Uterus (tissue), 2 donors: ENCODE measurements around the gene HBP1.

Experiments used
- POLR2A ChIP-seq, 2 donors: fragments of 450-650 bp; IDR thresholded peaks; one replicate each; pipeline ENCODE4 v1.6.1; 2016; ENCODE audit warnings: antibody characterized with exemption in 2 of 2, mild to moderate bottlenecking in 1 of 2, moderate library complexity in 1 of 2
- TF ChIP-seq, protein P1 (sequence below), 4 experiments: fragments of 200-600 bp in 2 of 4; fragments of 450-650 bp in 2 of 4; sonication (generic) in 2 of 4; IDR thresholded peaks; one replicate each; pipeline ENCODE4 v1.5.1; 2016 to 2019; ENCODE audit warnings: antibody characterized with exemption in 4 of 4, mild to moderate bottlenecking in 2 of 4, moderate library complexity in 1 of 4

DNA sequence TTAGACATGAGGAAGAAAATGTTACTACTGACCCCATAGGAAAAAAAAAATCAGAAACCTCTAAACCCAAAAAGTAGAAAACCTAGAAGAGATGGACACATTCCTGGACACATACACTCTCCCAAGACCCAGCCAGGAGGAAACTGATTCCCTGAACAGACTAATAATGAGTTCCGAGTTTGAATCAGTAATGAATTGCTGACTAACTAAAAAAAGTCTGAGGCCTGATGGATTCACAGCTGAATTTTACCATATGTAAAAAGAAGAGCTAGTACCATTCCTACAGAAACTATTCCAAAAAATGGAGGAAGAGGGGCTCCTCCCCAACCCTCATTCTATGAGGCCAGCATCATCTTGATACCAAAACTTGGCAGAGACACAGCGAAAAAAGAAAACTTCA lies 75.8 kb downstream of the HBP1 start:
- TF ChIP-seq, protein P1, sequence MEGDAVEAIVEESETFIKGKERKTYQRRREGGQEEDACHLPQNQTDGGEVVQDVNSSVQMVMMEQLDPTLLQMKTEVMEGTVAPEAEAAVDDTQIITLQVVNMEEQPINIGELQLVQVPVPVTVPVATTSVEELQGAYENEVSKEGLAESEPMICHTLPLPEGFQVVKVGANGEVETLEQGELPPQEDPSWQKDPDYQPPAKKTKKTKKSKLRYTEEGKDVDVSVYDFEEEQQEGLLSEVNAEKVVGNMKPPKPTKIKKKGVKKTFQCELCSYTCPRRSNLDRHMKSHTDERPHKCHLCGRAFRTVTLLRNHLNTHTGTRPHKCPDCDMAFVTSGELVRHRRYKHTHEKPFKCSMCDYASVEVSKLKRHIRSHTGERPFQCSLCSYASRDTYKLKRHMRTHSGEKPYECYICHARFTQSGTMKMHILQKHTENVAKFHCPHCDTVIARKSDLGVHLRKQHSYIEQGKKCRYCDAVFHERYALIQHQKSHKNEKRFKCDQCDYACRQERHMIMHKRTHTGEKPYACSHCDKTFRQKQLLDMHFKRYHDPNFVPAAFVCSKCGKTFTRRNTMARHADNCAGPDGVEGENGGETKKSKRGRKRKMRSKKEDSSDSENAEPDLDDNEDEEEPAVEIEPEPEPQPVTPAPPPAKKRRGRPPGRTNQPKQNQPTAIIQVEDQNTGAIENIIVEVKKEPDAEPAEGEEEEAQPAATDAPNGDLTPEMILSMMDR (IDR thresholded peaks at IDR 0.05): no peak
- no peak for TF ChIP-seq POLR2A (IDR thresholded peaks at IDR 0.05)
